SK-N-SH treated with all-trans-retinoic acid at 6 μM for 48 hours (cell line): Measurements from ENCODE around the gene RNF213.

Source experiments
- ARNTL ChIP-seq: fragments of 450-650 bp; formaldehyde crosslinking; IDR thresholded peaks from 2 replicates; pipeline ENCODE4 v1.5.0; 2020; ENCODE audit warnings: low read depth, mild to moderate bottlenecking, moderate library complexity, borderline replicate concordance
- ESRRG ChIP-seq: fragments of 250-450 bp; sonication (Bioruptor Pico); IDR thresholded peaks from 2 replicates; pipeline ENCODE4 v1.6.1; 2021; ENCODE audit warnings: mild to moderate bottlenecking
- PATZ1 ChIP-seq: fragments of 250-450 bp; sonication (Bioruptor Pico); IDR thresholded peaks from 2 replicates; pipeline ENCODE4 v1.8.0; 2020; ENCODE audit warnings: mild to moderate bottlenecking, moderate library complexity, borderline replicate concordance
- RARB ChIP-seq: fragments of 250-450 bp; sonication (Bioruptor Pico); IDR thresholded peaks from 2 replicates; pipeline ENCODE4 v1.8.0; 2021; ENCODE audit warnings: mild to moderate bottlenecking, moderate library complexity
- ZC3H10 ChIP-seq: fragments of 250-450 bp; sonication (Bioruptor Pico); IDR thresholded peaks from 2 replicates; pipeline ENCODE4 v1.5.1; 2021; ENCODE audit warnings: mild to moderate bottlenecking, moderate library complexity
- ZFP3 ChIP-seq: fragments of 250-450 bp; sonication (Bioruptor Pico); IDR thresholded peaks from 2 replicates; pipeline ENCODE4 v1.5.0; 2020; ENCODE audit warnings: mild to moderate bottlenecking, moderate library complexity

GRCh38 chr17:80254396-80255251, 6.0 kb upstream of the RNF213 start:
- TF ChIP-seq PATZ1 (no peak), RARB (CRISPR knock-in tag) (0 out of 2 replicates have a peak, but pooled peaks have one; percentile 34), ARNTL (CRISPR knock-in tag) (no peak), ESRRG (no peak), ZFP3 (peak; percentile 74), ZC3H10 (CRISPR knock-in tag) (no peak)
